Measurements from ENCODE around the gene C6orf89.

The C6orf89 gene

DNA sequence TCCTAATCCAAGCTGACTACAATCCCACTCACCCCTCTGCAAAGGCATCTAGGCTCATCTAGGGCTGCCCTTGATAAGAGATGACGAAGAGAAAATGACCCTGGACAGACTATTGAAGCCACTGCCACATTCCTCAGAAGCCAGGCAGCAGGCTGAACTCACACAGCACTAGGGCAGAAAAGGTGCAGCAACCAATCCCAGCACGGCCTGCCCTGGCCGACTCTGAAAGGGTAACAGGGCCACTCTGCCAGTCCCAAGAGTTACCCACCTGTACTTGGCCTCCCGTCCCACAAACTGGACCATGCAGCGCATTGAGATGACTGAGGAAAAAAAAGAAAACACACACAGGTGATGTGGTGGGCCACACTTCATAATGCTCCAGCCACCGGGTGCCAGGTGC lies 91.2 kb downstream of the C6orf89 start:
- TF ChIP-seq SPI1 (IDR thresholded peaks at IDR 0.05; ENCODE audit: borderline replicate concordance, low read depth) (no peak), CTCF (IDR thresholded peaks at IDR 0.05; ENCODE audit: insufficient read depth, low read length) (no peak), REST (IDR thresholded peaks at IDR 0.05; ENCODE audit: insufficient replicate concordance, low read depth) (no peak), GABPA (IDR thresholded peaks at IDR 0.05; ENCODE audit: low read depth) (no peak), POLR2AphosphoS5 (IDR thresholded peaks at IDR 0.05; ENCODE audit: low read depth) (no peak)
- Histone ChIP-seq H3K27ac (replicated peaks) (no peak overlapping the region), H3K4me3 (replicated peaks; ENCODE audit: insufficient read depth, low read length) (no peak overlapping the region), H3K27me3 (ENCODE audit: insufficient read depth, poor library complexity, severe bottlenecking) (no peaks in the 10 kb centered on the region)
- no peak for DNase-seq (ENCODE audit: low read depth in 1 of 2, low spot score in 1 of 2)

GRCh38 chr6:36977470-36977941 lies 91.8 kb downstream of the C6orf89 start:
- no peaks in the 10 kb centered on the region for H3K27me3 ChIP-seq (ENCODE audit: insufficient read depth, poor library complexity, severe bottlenecking)
- H3K4me3 ChIP-seq (replicated peaks; ENCODE audit: insufficient read depth, low read length): no peak overlapping the region
- TF ChIP-seq REST (IDR thresholded peaks at IDR 0.05; ENCODE audit: insufficient replicate concordance, low read depth) (no peak), CTCF (IDR thresholded peaks at IDR 0.05; ENCODE audit: insufficient read depth, low read length) (peak; percentile 28)
- no peak overlapping the region for H3K27ac ChIP-seq (replicated peaks)
- no peak for DNase-seq (ENCODE audit: low read depth in 1 of 2, low spot score in 1 of 2)

All from HL-60 (cell line).